Epithelial cell of proximal tubule (primary cell): ENCODE measurements around the gene ARHGEF39. TPM values are rescaled to one million over a fixed set of nuclear protein-coding genes. Genes with fewer than 3 reads are reported as not detected.
A peak's percentile ranks its signal among the peaks of the same experiment; 100 is the strongest.

ENCODE experiments used
- DNase-seq: peaks from one replicate; pipeline ENCODE4 v3.0.0-alpha.2; 2011; ENCODE audit warnings: low read depth
- H3K4me3 ChIP-seq: 2 replicates; pipeline ENCODE4 v1.5.1; 2011; ENCODE audit warnings: low read depth, mild to moderate bottlenecking, low read length
- CTCF ChIP-seq: conservative IDR thresholded peaks from 2 replicates; pipeline ENCODE4 v1.5.1; 2012; ENCODE audit warnings: low read depth, mild to moderate bottlenecking, low read length
- total RNA-seq: library from RNA; depleted of rRNA; stranded (reverse); fragments of >200 nt; gene quantifications from 2 replicates; pipeline ENCODE4 v1.2.3, GENCODE V29; 2015

The ARHGEF39 gene
- total RNA-seq, 1 donor from 2014 or later, result 17.5 TPM

- DNase-seq, result no peak
- no peak overlapping the region for H3K4me3 ChIP-seq
- TF ChIP-seq CTCF, result no peak
These were observed 35.4 kb downstream of the ARHGEF39 start for GRCh38 chr9:35629597-35629996.

- no peak for DNase-seq
- H3K4me3 ChIP-seq, result no peak overlapping the region
- no peak for TF ChIP-seq CTCF
These were observed 36.5 kb downstream of the ARHGEF39 start for GRCh38 chr9:35628389-35628991.

- no peak for DNase-seq
- no peak overlapping the region for H3K4me3 ChIP-seq
These were observed 37.4 kb downstream of the ARHGEF39 start for GRCh38 chr9:35627575-35627974.

GRCh38 chr9:35619800-35620158 is 45.2 kb downstream of the ARHGEF39 start:
- no peak overlapping the region for H3K4me3 ChIP-seq
- DNase-seq, result no peak
- no peak for TF ChIP-seq CTCF

More at GRCh38 chr9:35627575-35627974, 37.4 kb downstream of the ARHGEF39 start:
- TF ChIP-seq CTCF, result no peak

- no peak for DNase-seq
- no peak overlapping the region for H3K4me3 ChIP-seq
- TF ChIP-seq CTCF, result no peak
These were observed 45.9 kb downstream of the ARHGEF39 start for GRCh38 chr9:35618854-35619799.

- DNase-seq, result no peak
- peak within 1 kb of the TSS; percentile 42 for H3K4me3 ChIP-seq
- no peak for TF ChIP-seq CTCF
These were observed 46.7 kb downstream of the ARHGEF39 start, which contains the start of gene CD72 for GRCh38 chr9:35618325-35618727. Gene CD72 (minus strand): TSS chr9:35618413. CDS start chr9:35618303, 110 bp downstream.
